MM.1S (cell line): ENCODE data around the gene NEURL1.

Source experiments
- DNase-seq: peaks from one replicate; pipeline ENCODE4 v3.0.0-alpha.2; 2015
- H2AFZ ChIP-seq: fragments of 300-600 bp; sonication (generic); 2 replicates; pipeline ENCODE4 v1.6.0; 2016; ENCODE audit warnings: antibody characterized with exemption, low read length
- H3F3A ChIP-seq: fragments of 300-600 bp; sonication (generic); 2 replicates; pipeline ENCODE4 v1.6.1; 2016; ENCODE audit warnings: mild to moderate bottlenecking, antibody characterized with exemption, low read length, moderate library complexity, mixed read lengths; ENCODE audit not compliant: insufficient read depth
- H3K27ac ChIP-seq: fragments of 300-600 bp; sonication (generic); 2 replicates; pipeline ENCODE4 v1.5.1; 2016; ENCODE audit warnings: mild to moderate bottlenecking, low read length
- H3K27me3 ChIP-seq: fragments of 300-600 bp; sonication (generic); replicated peaks from 2 replicates; pipeline ENCODE4 v1.6.0; 2016; ENCODE audit warnings: low read length; ENCODE audit not compliant: insufficient read depth
- H3K36me3 ChIP-seq: fragments of 300-600 bp; sonication (generic); replicated peaks from 2 replicates; pipeline ENCODE4 v1.6.1; 2016; ENCODE audit warnings: mild to moderate bottlenecking, low read length, mixed read lengths; ENCODE audit not compliant: insufficient read depth
- H3K4me1 ChIP-seq: fragments of 300-600 bp; sonication (generic); 2 replicates; pipeline ENCODE4 v1.6.1; 2016; ENCODE audit warnings: low read length, mixed read lengths
- H3K4me2 ChIP-seq: fragments of 300-600 bp; sonication (generic); 2 replicates; pipeline ENCODE4 v1.6.0; 2016; ENCODE audit warnings: low read depth, low read length
- H3K4me3 ChIP-seq: fragments of 300-600 bp; sonication (generic); 2 replicates; pipeline ENCODE4 v1.5.1; 2016; ENCODE audit warnings: low read length, mixed read lengths
- H3K79me2 ChIP-seq: fragments of 300-600 bp; sonication (generic); 2 replicates; pipeline ENCODE4 v1.6.1; 2016; ENCODE audit warnings: mixed run types, low read length, mixed read lengths
- H3K9ac ChIP-seq: fragments of 300-600 bp; sonication (generic); 2 replicates; pipeline ENCODE4 v1.6.1; 2016; ENCODE audit warnings: low read length, mixed read lengths
- H3K9me2 ChIP-seq: fragments of 300-600 bp; sonication (generic); replicated peaks from 2 replicates; pipeline ENCODE4 v1.6.1; 2016; ENCODE audit warnings: mild to moderate bottlenecking, low read length, mixed read lengths; ENCODE audit not compliant: insufficient read depth
- H3K9me3 ChIP-seq: fragments of 300-600 bp; sonication (generic); replicated peaks from 2 replicates; pipeline ENCODE4 v1.6.1; 2016; ENCODE audit warnings: mild to moderate bottlenecking, low read length, mixed read lengths; ENCODE audit not compliant: insufficient read depth
- H4K20me1 ChIP-seq: fragments of 300-600 bp; sonication (generic); 2 replicates; pipeline ENCODE4 v1.6.1; 2016; ENCODE audit warnings: mild to moderate bottlenecking, low read length, moderate library complexity, mixed read lengths; ENCODE audit not compliant: insufficient read depth
- CTCF ChIP-seq: fragments of 300-600 bp; sonication (generic); IDR thresholded peaks from 2 replicates; pipeline ENCODE4 v1.5.1; 2016; ENCODE audit warnings: antibody characterized with exemption, low read length, mixed read lengths
- EZH2 ChIP-seq: fragments of 300-600 bp; sonication (generic); optimal IDR thresholded peaks from 2 replicates; pipeline ENCODE3; 2017; ENCODE audit warnings: low read depth, mild to moderate bottlenecking, antibody characterized with exemption, low read length, mixed read lengths
- EZH2phosphoT487 ChIP-seq: fragments of 300-600 bp; sonication (generic); IDR thresholded peaks from 2 replicates; pipeline ENCODE4 v1.6.1; 2018; ENCODE audit warnings: antibody characterized with exemption, low read length

NEURL1 gene

GRCh38 chr10:103627111-103627892 is 133.8 kb downstream of the NEURL1 start:
- H3K36me3 ChIP-seq: no peaks in the 10 kb centered on the region

GRCh38 chr10:103627893-103628292 is 134.4 kb downstream of the NEURL1 start:
- no peaks in the 10 kb centered on the region for H3K9me3 ChIP-seq
- H3K27ac ChIP-seq: no peak overlapping the region
- TF ChIP-seq CTCF: no peak
- no peak for TF ChIP-seq EZH2
- TF ChIP-seq EZH2phosphoT487: no peak
- no peak for DNase-seq
- no peaks in the 10 kb centered on the region for H3K27me3 ChIP-seq
- no peak overlapping the region for H3K4me3 ChIP-seq
- H3F3A ChIP-seq: no peaks in the 10 kb centered on the region
- H3K9me2 ChIP-seq: no peaks in the 10 kb centered on the region
- H2AFZ ChIP-seq: no peak overlapping the region
- no peak overlapping the region for H3K9ac ChIP-seq
- no peak overlapping the region for H3K4me2 ChIP-seq
- H3K79me2 ChIP-seq: no peaks in the 10 kb centered on the region
- no peaks in the 10 kb centered on the region for H4K20me1 ChIP-seq
- H3K36me3 ChIP-seq: no peaks in the 10 kb centered on the region
- no peaks in the 10 kb centered on the region for H3K4me1 ChIP-seq

More at GRCh38 chr10:103627111-103627892, 133.8 kb downstream of the NEURL1 start:
- no peaks in the 10 kb centered on the region for H3K4me1 ChIP-seq
- TF ChIP-seq CTCF (no peak), EZH2phosphoT487 (no peak), EZH2 (no peak)
- no peaks in the 10 kb centered on the region for H4K20me1 ChIP-seq
- H2AFZ ChIP-seq: no peak overlapping the region
- no peak overlapping the region for H3K9ac ChIP-seq
- H3K27ac ChIP-seq: no peak overlapping the region
- no peaks in the 10 kb centered on the region for H3K9me3 ChIP-seq
- H3F3A ChIP-seq: no peaks in the 10 kb centered on the region
- no peaks in the 10 kb centered on the region for H3K79me2 ChIP-seq
- no peaks in the 10 kb centered on the region for H3K9me2 ChIP-seq
- no peak overlapping the region for H3K4me3 ChIP-seq
- H3K4me2 ChIP-seq: no peak overlapping the region
- DNase-seq: no peak
- no peaks in the 10 kb centered on the region for H3K27me3 ChIP-seq

GRCh38 chr10:103629581-103629980 is 136.1 kb downstream of the NEURL1 start:
- no peaks in the 10 kb centered on the region for H3K79me2 ChIP-seq
- no peak overlapping the region for H3K4me2 ChIP-seq
- H2AFZ ChIP-seq: no peak overlapping the region
- H3F3A ChIP-seq: no peaks in the 10 kb centered on the region
- H4K20me1 ChIP-seq: no peaks in the 10 kb centered on the region
- no peaks in the 10 kb centered on the region for H3K27me3 ChIP-seq
- H3K9me3 ChIP-seq: no peaks in the 10 kb centered on the region
- no peak overlapping the region for H3K27ac ChIP-seq
- H3K36me3 ChIP-seq: no peaks in the 10 kb centered on the region
- no peak overlapping the region for H3K9ac ChIP-seq
- H3K9me2 ChIP-seq: no peaks in the 10 kb centered on the region
- H3K4me3 ChIP-seq: no peak overlapping the region
- no peaks in the 10 kb centered on the region for H3K4me1 ChIP-seq
- TF ChIP-seq EZH2phosphoT487: no peak
- no peak for TF ChIP-seq CTCF
- no peak for TF ChIP-seq EZH2
- no peak for DNase-seq
